SK-MEL-5 (cell line): ENCODE results near the gene CEP83. TPM values are rescaled to one million over a fixed set of nuclear protein-coding genes. Genes with fewer than 3 reads are reported as not detected.
A peak's percentile ranks its signal among the peaks of the same experiment; 100 is the strongest.
"Not testable (repeated sequence)": the region's sequence is repeated elsewhere in the genome, so short reads cannot be mapped to it uniquely, and the experiment has no call there.

Experiments used
- DNase-seq: peaks from one replicate; pipeline ENCODE4 v3.0.0-alpha.2; 2016; ENCODE audit warnings: low read depth, low spot score
- in situ Hi-C: cut with HindIII; loops from 2 replicates; pipeline ENCODE4 v1.10.0; 2016; ENCODE audit warnings: low sequenced_read_pairs, high pct_unique_total_duplicates, low pct_unique_long_range_greater_than_20kb
- total RNA-seq: library from RNA; depleted of rRNA; stranded (reverse); fragments of >200 nt; shearing (Covaris generic); gene quantifications from 2 replicates; pipeline ENCODE4 v1.2.3, GENCODE V29; 2014

Gene CEP83
- total RNA-seq, 1 experiment from 2014 or later: 12.0 TPM

- DNase-seq: no peak
- in situ Hi-C loops: no loop called here
These were observed 14.0 kb downstream of the CEP83 start for GRCh38 chr12:94445662-94446061.

GRCh38 chr12:94437303-94437702 lies 22.4 kb downstream of the CEP83 start:
- no peak for DNase-seq
- in situ Hi-C loops: no loop called here

GRCh38 chr12:94435511-94435927 lies 24.1 kb downstream of the CEP83 start:
- peak; percentile 51 for DNase-seq
- in situ Hi-C loops: no loop called here

GRCh38 chr12:94434171-94434570 lies 25.5 kb downstream of the CEP83 start:
- DNase-seq: no peak
- in situ Hi-C loops: no loop called here

GRCh38 chr12:94433744-94434143 lies 25.9 kb downstream of the CEP83 start:
- in situ Hi-C loops: no loop called here
- DNase-seq: no peak

- in situ Hi-C loops: no loop called here
- no peak for DNase-seq
These were observed 29.4 kb downstream of the CEP83 start for GRCh38 chr12:94430304-94430703.

- DNase-seq: no peak
- in situ Hi-C loops: no loop called here
These were observed 30.0 kb downstream of the CEP83 start for GRCh38 chr12:94429633-94430032.

- in situ Hi-C loops: no loop called here
- DNase-seq: no peak
These were observed 30.5 kb downstream of the CEP83 start for GRCh38 chr12:94429191-94429590.

GRCh38 chr12:94427501-94428381 lies 31.9 kb downstream of the CEP83 start:
- DNase-seq: no peak
- in situ Hi-C loops: no loop called here

- in situ Hi-C loops: no loop called here
- no peak for DNase-seq
These were observed 33.6 kb downstream of the CEP83 start for GRCh38 chr12:94426049-94426448.

- in situ Hi-C loops, DNase-seq: not testable (repeated sequence)
These were observed 34.8 kb downstream of the CEP83 start for GRCh38 chr12:94424830-94425229.

- in situ Hi-C loops: no loop called here
- no peak for DNase-seq
These were observed 37.6 kb downstream of the CEP83 start for GRCh38 chr12:94421868-94422740.

- DNase-seq: no peak
- in situ Hi-C loops: no loop called here
These were observed 41.1 kb downstream of the CEP83 start for GRCh38 chr12:94418517-94418916.

GRCh38 chr12:94416613-94417012 lies 43.1 kb downstream of the CEP83 start:
- in situ Hi-C loops: no loop called here
- DNase-seq: no peak

GRCh38 chr12:94415066-94415465 lies 44.6 kb downstream of the CEP83 start:
- no peak for DNase-seq
- in situ Hi-C loops: no loop called here

- in situ Hi-C loops: no loop called here
- DNase-seq: no peak
These were observed 54.1 kb downstream of the CEP83 start for GRCh38 chr12:94405413-94406116.

GRCh38 chr12:94404854-94405253 lies 54.8 kb downstream of the CEP83 start:
- no peak for DNase-seq

GRCh38 chr12:94401326-94401725 lies 58.3 kb downstream of the CEP83 start:
- in situ Hi-C loops: no loop called here
- DNase-seq: no peak

More at GRCh38 chr12:94404854-94405253, 54.8 kb downstream of the CEP83 start:
- in situ Hi-C loops: no loop called here
